KMS-11 (cell line): Measurements from ENCODE around the gene CTBP2.

ENCODE experiments used
- H2AFZ ChIP-seq: fragments of 200-600 bp; sonication (generic); 2 replicates; pipeline ENCODE4 v1.6.1; 2016; ENCODE audit warnings: antibody characterized with exemption, mixed run types, low read depth
- H3K27ac ChIP-seq: fragments of 200-600 bp; sonication (generic); 2 replicates; pipeline ENCODE4 v1.6.1; 2016; ENCODE audit warnings: mild to moderate bottlenecking, mixed run types
- H3K27me3 ChIP-seq: fragments of 200-600 bp; sonication (generic); 2 replicates; pipeline ENCODE4 v1.6.1; 2017; ENCODE audit warnings: mild to moderate bottlenecking, low read depth, mixed run types, moderate library complexity; ENCODE audit not compliant: insufficient read depth
- H3K36me3 ChIP-seq: fragments of 200-600 bp; sonication (generic); 2 replicates; pipeline ENCODE4 v1.6.1; 2017; ENCODE audit warnings: mild to moderate bottlenecking, mixed run types; ENCODE audit not compliant: insufficient read depth
- H3K4me1 ChIP-seq: fragments of 200-600 bp; sonication (generic); 2 replicates; pipeline ENCODE4 v1.6.1; 2016; ENCODE audit warnings: mild to moderate bottlenecking, low read depth, mixed run types; ENCODE audit not compliant: poor library complexity, severe bottlenecking
- H3K4me2 ChIP-seq: fragments of 200-600 bp; sonication (generic); 2 replicates; pipeline ENCODE4 v1.7.0; 2016; ENCODE audit warnings: mild to moderate bottlenecking, mixed run types
- H3K4me3 ChIP-seq: fragments of 200-600 bp; sonication (generic); IDR thresholded peaks from 2 replicates; pipeline ENCODE4 v1.6.1; 2017; ENCODE audit warnings: low read depth, low read length, mixed read lengths; ENCODE audit not compliant: insufficient read depth
- H3K79me2 ChIP-seq: fragments of 200-600 bp; sonication (generic); 2 replicates; pipeline ENCODE4 v1.6.1; 2016; ENCODE audit warnings: low read depth, mixed run types; ENCODE audit not compliant: insufficient read depth
- H3K9ac ChIP-seq: fragments of 200-600 bp; sonication (generic); 2 replicates; pipeline ENCODE4 v1.6.1; 2016; ENCODE audit warnings: mild to moderate bottlenecking, mixed run types
- H4K20me1 ChIP-seq: fragments of 200-600 bp; sonication (generic); 2 replicates; pipeline ENCODE4 v1.6.1; 2016; ENCODE audit warnings: mild to moderate bottlenecking, mixed run types; ENCODE audit not compliant: insufficient read depth
- CTCF ChIP-seq: fragments of 200-600 bp; sonication (generic); conservative IDR thresholded peaks from 2 replicates; pipeline ENCODE4 v1.6.1; 2017; ENCODE audit warnings: low read depth, mild to moderate bottlenecking, antibody characterized with exemption, low read length, moderate library complexity, mixed read lengths

Gene CTBP2

GRCh38 chr10:125159932-125160855 lies at the start of gene CTBP2:
Gene CTBP2, minus strand, starts transcription at chr10:125160563.
- no peak for TF ChIP-seq CTCF
- peaks cover 35% of the 10 kb centered on the region for H3K79me2 ChIP-seq
- H3K4me1 ChIP-seq = peaks cover 14% of the 10 kb centered on the region
- no peak within 1 kb of the TSS for H3K4me3 ChIP-seq
- H4K20me1 ChIP-seq = peaks cover 3% of the 10 kb centered on the region; the same call in 1 of the 2 replicates
- H3K27me3 ChIP-seq = no peaks in the 10 kb centered on the region
- H3K4me2 ChIP-seq = peak within 1 kb of the TSS; percentile 43
- peak within 1 kb of the TSS; percentile 69 for H2AFZ ChIP-seq
- peak within 1 kb of the TSS; percentile 62 for H3K27ac ChIP-seq
- peak within 1 kb of the TSS; percentile 77 for H3K9ac ChIP-seq
- no peaks in the 10 kb centered on the region for H3K36me3 ChIP-seq

- no peak overlapping the region for H3K27ac ChIP-seq
- no peak overlapping the region for H2AFZ ChIP-seq
- no peaks in the 10 kb centered on the region for H3K79me2 ChIP-seq
- H4K20me1 ChIP-seq = no peaks in the 10 kb centered on the region
- no peaks in the 10 kb centered on the region for H3K4me1 ChIP-seq
- no peak overlapping the region for H3K9ac ChIP-seq
- no peak for TF ChIP-seq CTCF
- no peaks in the 10 kb centered on the region for H3K27me3 ChIP-seq
- H3K4me2 ChIP-seq = no peak overlapping the region
- H3K4me3 ChIP-seq = no peak overlapping the region
- no peaks in the 10 kb centered on the region for H3K36me3 ChIP-seq
Observed at GRCh38 chr10:125209591-125210355, 49.4 kb upstream of the CTBP2 start.

GRCh38 chr10:125208854-125209565 lies 48.6 kb upstream of the CTBP2 start:
- Histone ChIP-seq H3K27me3 (no peaks in the 10 kb centered on the region), H3K4me3 (no peak overlapping the region), H2AFZ (no peak overlapping the region), H3K27ac (no peak overlapping the region), H3K36me3 (no peaks in the 10 kb centered on the region), H3K9ac (no peak overlapping the region), H3K4me2 (no peak overlapping the region), H3K4me1 (no peaks in the 10 kb centered on the region), H3K79me2 (no peaks in the 10 kb centered on the region), H4K20me1 (no peaks in the 10 kb centered on the region)
- TF ChIP-seq CTCF = no peak

GRCh38 chr10:125206623-125207022 lies 46.3 kb upstream of the CTBP2 start:
- Histone ChIP-seq H3K9ac (no peak overlapping the region), H3K27ac (no peak overlapping the region), H4K20me1 (no peaks in the 10 kb centered on the region), H3K27me3 (no peaks in the 10 kb centered on the region), H3K36me3 (no peaks in the 10 kb centered on the region), H2AFZ (no peak overlapping the region), H3K4me3 (no peak overlapping the region), H3K4me2 (no peak overlapping the region), H3K79me2 (no peaks in the 10 kb centered on the region), H3K4me1 (no peaks in the 10 kb centered on the region)
- TF ChIP-seq CTCF = no peak
